GM10847 (cell line): ENCODE measurements around the gene FOXC1.

ENCODE experiments used
- POLR2A ChIP-seq: IDR thresholded peaks from 2 replicates; pipeline ENCODE4 v1.6.1; 2011; ENCODE audit not compliant: insufficient read length; ENCODE audit errors: extremely low read depth

FOXC1 gene

DNA sequence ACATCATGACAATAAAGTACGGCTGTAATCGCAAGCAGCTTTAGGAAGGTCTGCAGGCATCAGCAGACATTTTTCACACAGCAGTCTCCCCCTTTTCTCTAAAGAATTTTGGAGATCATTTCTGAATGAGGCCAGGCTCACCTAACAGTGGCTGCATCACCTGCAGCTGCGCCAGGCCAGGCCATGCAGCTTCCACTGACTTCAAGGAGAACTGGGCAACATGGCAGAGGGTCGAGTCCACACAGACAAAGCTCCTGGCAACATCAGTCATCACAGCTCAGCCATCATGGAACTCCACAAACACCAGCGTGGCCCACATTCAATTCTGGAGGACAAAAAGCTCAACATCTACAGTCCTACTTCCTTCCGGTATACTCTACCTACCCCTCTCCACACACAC lies 17.8 kb upstream of the FOXC1 start:
- TF ChIP-seq POLR2A = no peak

DNA sequence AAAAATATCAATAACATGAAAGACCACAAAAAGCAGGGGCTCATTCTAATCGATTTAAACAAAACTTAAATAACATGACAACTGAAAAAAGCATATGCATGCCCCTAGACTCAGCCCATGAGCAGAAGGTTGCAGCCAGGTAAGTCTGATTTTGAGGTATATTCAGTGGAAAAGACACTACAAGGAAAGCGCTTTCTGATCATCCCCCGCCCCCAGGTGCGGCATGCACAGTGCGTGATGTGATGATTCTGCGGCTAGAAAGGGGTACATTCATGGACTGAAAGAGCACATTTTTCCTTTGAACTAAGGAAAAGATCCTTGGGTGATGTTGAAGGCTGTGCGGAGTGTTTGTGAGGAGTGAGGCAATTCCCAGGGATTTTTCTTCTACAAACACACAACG lies 16.9 kb upstream of the FOXC1 start:
- no peak for TF ChIP-seq POLR2A

DNA sequence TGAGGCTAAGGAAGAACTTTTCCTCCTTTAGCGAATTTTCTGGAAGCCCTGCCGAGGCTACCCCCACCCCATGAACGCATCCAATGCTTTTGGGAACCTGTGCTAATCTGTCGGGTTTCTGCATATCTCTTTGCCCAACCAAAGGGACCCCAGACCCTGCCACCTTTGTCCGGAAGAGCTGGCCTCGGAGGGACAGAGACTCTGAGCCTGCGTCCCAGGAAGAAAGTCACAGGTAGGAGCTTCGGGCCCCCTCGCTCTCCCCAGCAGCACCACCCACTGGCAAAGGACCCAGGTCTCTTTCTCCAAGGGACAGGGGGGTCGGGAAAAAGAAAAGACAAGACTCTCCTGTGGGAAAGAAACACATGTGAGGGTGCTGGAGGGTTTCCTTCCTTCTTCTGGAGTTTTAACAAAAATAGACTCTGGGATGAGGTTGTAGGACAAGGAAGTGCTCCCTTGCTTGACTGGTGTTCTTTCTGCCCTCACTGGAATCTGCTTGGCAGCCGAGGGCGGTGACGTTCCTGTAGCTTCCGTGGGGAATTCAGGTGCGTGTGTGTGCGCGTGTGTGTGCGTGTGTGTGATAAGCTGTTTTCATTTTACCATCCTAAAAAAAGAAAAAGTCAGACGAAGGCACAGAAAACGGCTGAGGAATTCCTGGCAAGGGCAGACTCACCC lies 16.3 kb upstream of the FOXC1 start:
- no peak for TF ChIP-seq POLR2A

DNA sequence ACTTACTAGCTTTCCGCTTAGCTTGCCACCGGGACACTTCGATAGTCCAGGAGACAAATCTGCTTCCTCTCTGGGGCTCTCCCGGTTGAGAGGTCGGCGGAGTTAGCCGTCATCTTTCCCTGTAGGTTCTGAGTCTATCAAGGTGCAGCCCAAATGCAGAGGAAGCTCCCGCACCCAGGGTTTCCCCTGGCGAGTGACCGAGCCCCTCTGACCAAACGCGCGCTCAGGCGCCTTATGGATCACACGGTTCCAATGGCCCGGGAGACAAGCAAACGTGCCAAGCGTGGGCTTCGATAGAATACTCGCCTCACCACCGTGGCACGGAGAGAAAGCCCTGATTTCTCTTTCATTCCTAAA lies 15.8 kb upstream of the FOXC1 start:
- no peak for TF ChIP-seq POLR2A

DNA sequence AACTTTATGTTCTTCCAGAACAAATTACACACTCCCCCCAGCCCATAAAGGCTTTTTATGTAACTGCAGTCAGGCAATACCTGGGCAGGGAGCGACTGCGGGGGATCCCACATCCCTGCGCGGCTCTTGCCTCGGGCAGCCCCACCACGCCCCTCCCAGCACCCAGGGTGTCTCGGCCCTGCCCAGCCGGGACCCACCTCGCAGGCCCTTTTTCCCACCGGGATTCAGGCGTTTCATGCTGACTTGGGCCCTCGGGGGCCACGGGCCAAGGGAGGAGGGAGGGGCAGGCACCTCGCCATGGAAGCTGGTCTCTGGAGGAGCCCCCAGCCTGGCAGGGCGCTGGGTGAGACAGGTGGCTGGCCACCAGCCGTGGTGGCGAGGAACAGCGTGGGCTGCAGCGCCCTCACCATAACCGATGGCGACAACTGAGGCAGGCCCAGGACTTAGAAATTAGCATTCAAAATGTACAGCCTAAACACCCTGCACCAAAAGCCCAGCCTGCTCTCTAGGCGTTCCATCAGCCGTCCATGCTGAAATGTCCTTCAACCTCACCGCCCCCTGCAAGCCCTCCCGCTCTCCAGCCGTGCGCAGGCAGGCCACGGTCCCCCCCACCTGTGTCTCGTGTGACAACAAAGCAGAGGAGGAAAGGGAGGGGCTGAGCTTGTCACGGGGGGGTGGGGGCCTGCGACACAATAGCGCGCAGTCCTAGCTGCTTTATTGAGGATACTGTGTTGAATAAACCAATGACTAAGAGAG lies 15.1 kb upstream of the FOXC1 start:
- TF ChIP-seq POLR2A = no peak

DNA sequence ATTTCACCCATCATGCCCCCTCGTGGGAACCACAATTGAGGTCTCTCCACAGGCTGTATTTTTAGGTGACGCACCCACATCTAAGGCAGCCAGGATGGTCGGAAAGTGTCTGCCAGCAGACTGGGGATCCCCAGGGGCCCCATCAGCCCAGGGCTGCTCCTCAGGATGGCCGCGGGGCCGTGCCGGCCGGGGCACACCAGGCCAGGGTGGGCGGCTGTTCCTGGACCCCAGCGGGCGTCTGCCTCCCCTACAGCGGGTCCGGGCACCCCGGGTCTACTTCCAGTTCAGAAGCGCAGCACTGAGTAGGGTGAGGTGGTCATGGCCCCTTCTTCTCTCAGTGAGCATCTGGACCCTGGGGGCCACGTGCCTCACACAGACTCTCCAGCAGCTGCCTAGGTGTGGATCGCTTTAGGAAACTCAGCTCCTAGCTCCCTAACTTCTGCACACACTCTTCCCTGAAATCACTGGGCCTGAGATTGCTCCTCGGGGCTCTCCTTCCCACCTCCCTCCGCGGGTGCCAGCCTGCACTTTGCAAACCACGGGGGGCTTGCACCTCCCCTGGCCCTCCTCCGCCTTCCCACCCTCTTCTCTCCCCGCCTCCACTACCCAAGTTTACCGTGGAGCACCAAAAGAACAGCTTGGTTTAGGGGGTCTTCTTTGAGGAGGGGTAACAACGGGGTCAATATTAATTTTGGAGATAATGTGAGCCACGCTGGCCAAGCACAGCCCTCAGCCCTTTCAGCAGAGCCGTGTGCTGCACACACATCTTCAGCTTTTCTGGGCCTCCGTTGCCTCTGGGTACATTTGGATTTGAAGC lies 14.2 kb upstream of the FOXC1 start:
- no peak for TF ChIP-seq POLR2A

DNA sequence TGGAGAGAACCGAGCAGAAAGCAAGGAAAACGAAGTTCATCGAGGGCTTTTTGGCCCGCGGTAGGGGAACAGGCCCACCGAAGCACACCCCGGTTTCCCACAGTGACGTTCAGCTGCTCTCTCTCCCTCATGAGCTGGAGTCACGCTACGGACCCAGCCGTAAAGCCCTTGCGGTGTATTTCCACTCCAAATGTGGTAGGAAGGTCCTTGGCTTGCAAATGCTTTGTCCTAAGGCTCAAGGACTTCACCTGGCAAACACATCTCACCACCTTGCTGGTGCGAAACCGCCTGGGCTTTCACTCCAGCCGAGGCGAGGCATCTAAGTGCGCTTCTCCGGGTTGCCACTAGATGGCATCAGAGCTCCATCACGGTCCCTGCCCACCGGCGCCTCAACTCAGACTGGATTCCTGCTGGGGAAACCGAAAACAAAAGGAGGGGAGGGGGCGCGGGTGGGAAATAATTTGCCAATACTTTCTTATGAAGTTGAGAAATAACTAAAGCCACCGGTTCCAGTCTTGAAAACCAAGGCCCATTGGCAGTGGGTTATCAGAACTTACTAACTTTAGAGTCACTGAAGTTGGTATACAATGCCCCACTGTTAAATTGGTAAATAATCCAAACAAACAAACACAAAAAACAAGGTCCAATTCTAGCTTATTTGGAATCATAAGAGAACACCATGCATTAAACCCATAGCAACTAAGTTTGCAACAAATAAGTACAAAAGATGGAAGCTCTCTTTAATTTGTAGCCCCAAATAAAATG lies 13.4 kb upstream of the FOXC1 start:
- TF ChIP-seq POLR2A = no peak

DNA sequence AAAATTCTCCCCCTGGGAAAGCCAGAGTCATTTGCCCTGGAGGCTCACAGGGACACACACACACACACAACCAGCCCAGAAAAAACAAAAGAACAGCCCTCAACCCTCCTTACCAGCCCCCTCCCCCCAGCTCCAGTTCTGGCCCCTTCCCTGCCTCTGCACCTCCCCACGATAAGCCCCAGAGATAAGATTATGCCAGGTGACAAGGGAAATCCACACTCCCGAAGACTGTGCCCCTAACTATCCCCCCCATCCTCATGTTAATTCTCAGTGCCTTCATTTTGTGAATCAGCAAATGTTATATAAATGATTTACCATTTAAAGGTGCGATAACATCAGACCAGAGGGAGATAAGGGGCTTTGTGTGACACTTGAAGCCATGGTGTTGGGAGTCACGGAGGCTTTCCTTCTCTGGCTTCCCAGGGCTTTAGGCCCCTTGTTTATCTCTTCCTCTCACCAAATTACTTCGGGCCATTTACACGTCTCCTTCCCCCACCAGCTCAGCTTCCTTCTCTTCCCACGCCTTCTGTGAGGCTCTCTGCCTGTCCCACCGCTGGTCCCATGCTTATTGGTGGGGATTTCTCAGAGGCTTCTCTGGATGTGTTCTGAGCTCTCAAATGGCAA lies 12.5 kb upstream of the FOXC1 start:
- no peak for TF ChIP-seq POLR2A

DNA sequence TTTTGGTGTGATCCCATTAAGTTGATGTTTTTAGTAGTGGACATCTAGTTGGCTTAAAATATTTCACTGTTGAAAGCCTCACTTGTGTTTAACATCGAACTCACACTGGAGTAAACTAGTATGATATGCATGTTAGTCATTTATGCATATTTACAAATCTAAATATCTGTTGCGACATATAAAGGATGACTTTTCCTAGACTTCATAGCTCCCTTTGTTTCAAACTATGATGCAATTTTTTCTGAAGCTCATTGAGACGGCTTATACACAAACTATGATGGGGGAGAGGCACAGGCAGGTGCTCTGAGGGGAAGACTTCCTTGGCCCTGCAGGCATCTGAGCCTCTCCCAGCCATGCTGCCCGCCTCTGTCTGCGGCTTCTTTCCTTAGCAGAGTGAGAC lies 11.8 kb upstream of the FOXC1 start:
- no peak for TF ChIP-seq POLR2A

DNA sequence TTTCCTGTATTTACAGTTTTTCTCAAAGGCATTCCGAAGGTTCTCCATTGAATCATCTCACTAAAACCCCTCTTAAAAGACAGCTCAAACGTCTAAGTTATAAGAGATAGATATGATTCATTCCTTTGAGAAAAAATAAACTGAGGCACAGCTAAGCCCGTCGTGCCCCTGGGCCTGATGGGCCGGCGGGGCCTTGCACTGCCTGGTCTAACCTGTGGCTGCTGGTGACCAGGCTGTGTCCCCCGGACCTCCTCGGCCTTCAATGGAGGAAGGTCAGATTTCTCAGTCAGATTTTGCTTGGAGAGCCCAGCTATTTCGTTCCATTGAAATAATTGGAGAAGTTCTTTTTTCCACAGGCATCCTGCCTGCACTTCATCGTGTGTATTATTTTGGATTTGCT lies 11.3 kb upstream of the FOXC1 start:
- TF ChIP-seq POLR2A = no peak

DNA sequence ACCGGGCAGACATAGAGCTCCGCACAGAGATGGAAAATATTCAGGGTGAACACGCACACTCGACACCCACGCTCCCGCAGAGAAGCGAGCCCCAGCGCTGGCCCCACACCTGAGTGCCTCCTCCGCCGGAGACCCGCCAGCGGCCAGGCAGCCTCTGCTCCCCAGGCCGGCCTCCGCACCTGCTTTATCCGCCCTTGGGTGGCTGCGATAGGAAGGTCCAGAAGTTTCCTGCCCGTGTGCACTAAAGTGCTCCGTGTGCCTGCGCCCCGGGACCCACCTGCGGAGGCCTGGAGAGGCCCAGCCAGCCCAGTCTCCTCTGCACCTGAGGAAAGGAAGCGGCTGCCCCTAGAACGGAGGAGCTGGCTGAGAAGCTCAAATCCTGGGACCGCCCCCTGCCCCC lies 10.8 kb upstream of the FOXC1 start:
- no peak for TF ChIP-seq POLR2A

DNA sequence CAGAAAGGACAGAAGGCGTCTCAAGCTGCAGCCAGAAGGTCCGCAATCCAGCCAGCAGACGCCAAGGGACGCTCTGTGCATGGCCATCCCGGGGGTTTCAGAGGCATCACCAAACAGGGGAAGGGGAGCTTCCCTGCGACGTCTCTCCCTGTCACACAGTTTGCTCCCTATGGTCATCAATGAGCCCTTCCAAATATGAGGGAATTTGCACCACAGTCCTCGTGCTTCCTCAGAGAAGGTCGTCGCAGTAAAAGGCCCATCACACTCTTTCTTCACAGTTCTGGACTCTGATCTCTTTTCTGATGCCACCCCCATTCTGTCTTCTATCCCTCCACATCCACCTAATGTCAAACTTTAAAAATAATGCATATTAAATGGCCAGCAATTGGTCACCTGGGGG lies 10.2 kb upstream of the FOXC1 start:
- no peak for TF ChIP-seq POLR2A

DNA sequence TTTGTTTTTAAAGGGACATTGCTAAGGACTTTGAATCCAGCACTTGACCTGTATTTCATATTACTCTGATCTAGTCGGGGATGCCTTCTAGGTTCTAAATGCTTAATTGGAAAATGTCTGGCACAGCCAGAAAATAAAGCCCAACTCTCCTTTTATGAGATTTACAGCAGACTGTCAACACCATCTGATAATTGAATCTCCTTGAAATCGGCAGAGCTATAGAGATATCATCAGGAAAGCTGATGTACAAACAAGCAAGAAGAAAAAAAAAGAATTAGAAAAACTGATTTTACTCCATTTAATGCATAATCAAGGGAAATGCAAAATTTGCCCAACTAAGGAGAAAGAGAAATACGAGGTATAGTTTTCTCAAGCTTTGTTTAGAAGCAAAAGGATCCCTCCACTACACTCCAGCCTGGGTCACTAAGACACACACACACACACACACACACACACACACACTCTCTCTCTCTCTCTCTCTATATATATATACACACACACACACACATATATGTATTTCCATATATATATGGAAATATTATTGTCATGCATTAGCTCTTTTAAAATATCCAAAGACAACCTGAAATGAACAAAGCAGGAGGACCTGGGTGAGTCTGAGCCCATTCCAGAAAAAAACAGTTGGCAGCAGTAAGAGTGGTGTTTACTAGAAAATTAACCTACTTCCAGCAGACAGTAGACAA lies 9.5 kb upstream of the FOXC1 start:
- TF ChIP-seq POLR2A = no peak

DNA sequence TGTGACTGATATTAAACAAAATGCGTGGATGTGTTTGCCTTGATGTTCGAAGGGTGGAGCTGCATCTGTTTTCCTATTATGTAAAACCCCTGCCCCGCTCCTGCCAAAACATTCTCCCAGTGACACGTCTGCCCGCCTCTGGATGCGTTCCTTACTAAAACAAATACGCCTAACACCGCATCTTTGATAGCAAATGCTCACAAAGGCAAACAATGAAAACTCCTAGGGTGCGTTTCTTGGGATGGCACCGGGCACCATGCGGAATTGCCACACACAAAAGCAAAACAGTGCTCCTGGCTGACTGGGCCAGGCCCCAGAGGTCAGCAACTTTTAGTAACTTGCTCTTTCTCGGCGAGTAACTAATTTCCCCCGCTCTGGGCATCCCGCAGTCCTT lies 9.0 kb upstream of the FOXC1 start:
- no peak for TF ChIP-seq POLR2A

DNA sequence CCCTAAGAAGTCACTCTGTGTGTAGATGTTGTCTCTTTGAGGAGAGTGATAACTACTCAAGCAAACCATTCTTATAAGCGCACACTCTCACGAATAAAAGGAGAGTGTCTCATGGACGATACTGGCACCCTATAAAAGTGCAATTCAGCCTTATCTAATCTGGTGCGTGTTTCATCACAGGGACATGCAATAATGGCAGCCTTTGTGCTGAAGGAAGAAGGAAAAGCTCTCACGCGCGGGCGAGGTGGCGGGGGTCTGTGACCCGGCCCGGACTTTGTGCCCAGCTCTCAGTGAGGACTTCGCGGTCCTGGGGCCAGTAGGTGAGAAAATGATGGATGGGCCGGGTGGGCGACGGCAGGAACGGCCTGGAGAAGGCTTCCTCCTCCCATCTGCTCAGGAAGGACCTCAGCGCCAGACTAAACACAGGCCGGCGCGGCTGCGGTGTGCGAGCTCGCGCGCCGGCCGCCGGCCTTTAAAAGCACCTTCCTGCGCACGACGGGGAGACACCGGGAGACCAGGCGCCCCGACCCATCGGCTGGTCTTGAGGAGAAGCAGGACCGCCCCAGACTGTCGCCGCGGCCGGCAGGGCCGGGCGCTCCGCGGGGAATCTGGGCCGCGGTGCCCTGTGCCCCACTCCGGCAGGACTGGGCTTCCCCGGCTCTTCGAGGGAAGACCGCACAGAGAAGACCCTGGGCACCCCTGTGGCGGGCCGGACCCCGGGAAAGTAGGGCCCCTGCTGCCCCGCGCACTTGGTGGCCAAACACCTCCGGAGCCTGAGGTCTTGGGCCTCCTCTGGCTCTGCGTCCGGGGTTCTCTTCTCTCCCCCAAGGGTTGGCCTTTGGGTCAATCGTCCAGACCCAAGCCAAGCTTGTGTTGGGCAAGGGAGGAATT lies 8.3 kb upstream of the FOXC1 start:
- no peak for TF ChIP-seq POLR2A
